HUES64 (cell line): ENCODE measurements around the gene RCAN1.

ENCODE experiments used
- H3K27ac ChIP-seq: 2 replicates; pipeline ENCODE4 v1.7.0; 2013; ENCODE audit warnings: low read depth, low read length, inconsistent platforms
- H3K27me3 ChIP-seq: 2 replicates; pipeline ENCODE4 v1.6.1; 2013; ENCODE audit warnings: mild to moderate bottlenecking, low read length; ENCODE audit not compliant: insufficient read depth
- H3K36me3 ChIP-seq: 2 replicates; pipeline ENCODE4 v1.6.1; 2013; ENCODE audit warnings: mild to moderate bottlenecking, low read length; ENCODE audit not compliant: insufficient read depth
- H3K4me1 ChIP-seq: 2 replicates; pipeline ENCODE4 v1.6.1; 2013; ENCODE audit warnings: mild to moderate bottlenecking, low read length, moderate library complexity; ENCODE audit not compliant: insufficient read depth
- H3K4me3 ChIP-seq: 2 replicates; pipeline ENCODE4 v1.5.1; 2013; ENCODE audit warnings: mild to moderate bottlenecking, low read length, moderate library complexity
- H3K9ac ChIP-seq: 2 replicates; pipeline ENCODE4 v1.6.1; 2013; ENCODE audit warnings: mild to moderate bottlenecking, low read depth, low read length
- H3K9me3 ChIP-seq: 2 replicates; pipeline ENCODE4 v1.6.1; 2013; ENCODE audit warnings: low read depth, low read length; ENCODE audit not compliant: insufficient read depth
- WGBS: fragments of 150-250, 120-280 bp; methylation state at CpG from one replicate; pipeline ENCODE4 v1.1.7; 2013; ENCODE audit warnings: missing lambda C conversion rate; 5-methylcytosine and 5-hydroxymethylcytosine counted together

Gene RCAN1

DNA sequence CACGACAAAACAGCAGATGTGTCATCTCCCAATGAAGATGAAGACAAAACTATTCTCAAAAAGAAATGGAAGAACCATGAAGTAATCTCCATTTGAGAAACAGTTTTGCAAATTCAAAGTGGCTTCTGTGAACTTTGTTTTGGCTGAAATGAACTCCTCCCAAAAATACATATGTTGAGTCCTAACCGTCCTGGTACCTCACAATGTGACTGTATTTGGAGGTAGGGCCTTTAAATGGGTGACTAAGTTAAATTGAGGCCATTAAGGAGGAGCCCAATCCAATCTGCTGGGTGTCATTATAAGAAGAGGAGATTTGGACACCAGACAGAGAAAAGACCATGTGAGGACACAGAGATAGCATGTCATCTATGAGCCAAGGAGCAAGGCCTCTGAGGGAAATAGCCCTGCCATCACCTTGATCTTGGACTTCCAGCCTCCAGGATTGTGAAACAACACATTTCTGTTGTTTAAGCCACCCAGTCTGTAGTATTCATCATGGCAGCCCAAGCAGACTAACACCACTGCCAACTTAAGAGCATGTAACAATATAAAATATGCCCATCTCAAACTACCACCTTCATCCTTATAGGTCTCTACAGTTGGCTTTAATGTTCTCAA lies 64.6 kb downstream of the RCAN1 start:
- peaks cover 10% of the 10 kb centered on the region; the same call in 1 of the 2 replicates for H3K9me3 ChIP-seq
- 52% methylated on average over 2 of the region's 2 CpGs for WGBS
- H3K4me1 ChIP-seq = peaks cover 19% of the 10 kb centered on the region; the same call in 1 of the 2 replicates
- H3K4me3 ChIP-seq = no peak overlapping the region
- H3K36me3 ChIP-seq = no peaks in the 10 kb centered on the region
- no peak overlapping the region for H3K27ac ChIP-seq
- H3K9ac ChIP-seq = no peak overlapping the region
- H3K27me3 ChIP-seq = no peaks in the 10 kb centered on the region

DNA sequence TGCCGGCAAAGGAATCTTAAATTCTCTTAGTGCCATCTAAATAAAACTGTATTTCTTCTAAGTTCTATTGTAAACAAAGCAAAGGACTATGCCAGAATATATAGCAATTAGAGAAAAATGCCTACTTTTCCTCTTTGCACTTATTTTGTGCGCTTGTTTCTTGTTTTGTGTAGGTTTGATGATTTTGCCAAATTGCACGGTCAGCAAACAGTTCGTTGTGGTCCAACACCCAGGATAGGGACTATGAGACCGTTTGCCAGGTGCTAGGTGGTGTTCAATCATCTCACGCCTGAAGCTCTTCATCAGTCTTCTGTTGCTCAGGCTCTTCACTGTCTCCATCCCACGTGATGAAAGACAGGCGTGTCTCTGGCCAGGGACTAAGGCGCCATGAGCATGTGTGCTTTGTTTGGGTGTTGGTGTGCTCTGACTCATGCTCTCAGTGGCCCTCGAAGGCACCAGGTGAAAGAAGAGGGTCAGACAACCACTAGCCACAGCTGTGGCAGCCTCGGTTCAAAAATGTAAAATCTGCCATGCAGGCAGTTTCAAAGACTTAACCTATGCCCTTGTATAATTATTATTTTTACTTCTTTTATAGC lies 66.0 kb downstream of the RCAN1 start:
- H3K27me3 ChIP-seq = no peaks in the 10 kb centered on the region
- H3K4me3 ChIP-seq = no peak overlapping the region
- no peak overlapping the region for H3K27ac ChIP-seq
- peaks cover 22% of the 10 kb centered on the region; the same call in 1 of the 2 replicates for H3K4me1 ChIP-seq
- no peaks in the 10 kb centered on the region for H3K36me3 ChIP-seq
- WGBS = 93% methylated on average over 11 of the region's 11 CpGs
- no peaks in the 10 kb centered on the region for H3K9me3 ChIP-seq
- H3K9ac ChIP-seq = no peak overlapping the region

- Histone ChIP-seq H3K27ac (no peak overlapping the region), H3K9ac (no peak overlapping the region), H3K4me1 (peaks cover 16% of the 10 kb centered on the region; the same call in 1 of the 2 replicates), H3K27me3 (no peaks in the 10 kb centered on the region), H3K4me3 (no peak overlapping the region), H3K36me3 (no peaks in the 10 kb centered on the region), H3K9me3 (no peaks in the 10 kb centered on the region)
- 98% methylated on average over 6 of the region's 6 CpGs for WGBS
Observed at GRCh38 chr21:34546542-34546941, 68.4 kb downstream of the RCAN1 start.

- H3K36me3 ChIP-seq = no peaks in the 10 kb centered on the region
- H3K27ac ChIP-seq = peak overlapping the region; percentile 28
- no peaks in the 10 kb centered on the region for H3K27me3 ChIP-seq
- H3K9ac ChIP-seq = no peak overlapping the region
- WGBS = 58% methylated on average over 10 of the region's 10 CpGs
- no peaks in the 10 kb centered on the region for H3K9me3 ChIP-seq
- H3K4me1 ChIP-seq = peaks cover 16% of the 10 kb centered on the region; the same call in 1 of the 2 replicates
- no peak overlapping the region for H3K4me3 ChIP-seq
Observed at GRCh38 chr21:34545079-34545884, 69.6 kb downstream of the RCAN1 start.

- Histone ChIP-seq H3K9ac (no peak overlapping the region), H3K4me1 (peaks cover 16% of the 10 kb centered on the region; the same call in 1 of the 2 replicates), H3K36me3 (no peaks in the 10 kb centered on the region), H3K9me3 (no peaks in the 10 kb centered on the region), H3K27me3 (no peaks in the 10 kb centered on the region), H3K27ac (no peak overlapping the region), H3K4me3 (no peak overlapping the region)
- 81% methylated on average over 7 of the region's 7 CpGs for WGBS
Observed at GRCh38 chr21:34544032-34544496, 70.8 kb downstream of the RCAN1 start.

DNA sequence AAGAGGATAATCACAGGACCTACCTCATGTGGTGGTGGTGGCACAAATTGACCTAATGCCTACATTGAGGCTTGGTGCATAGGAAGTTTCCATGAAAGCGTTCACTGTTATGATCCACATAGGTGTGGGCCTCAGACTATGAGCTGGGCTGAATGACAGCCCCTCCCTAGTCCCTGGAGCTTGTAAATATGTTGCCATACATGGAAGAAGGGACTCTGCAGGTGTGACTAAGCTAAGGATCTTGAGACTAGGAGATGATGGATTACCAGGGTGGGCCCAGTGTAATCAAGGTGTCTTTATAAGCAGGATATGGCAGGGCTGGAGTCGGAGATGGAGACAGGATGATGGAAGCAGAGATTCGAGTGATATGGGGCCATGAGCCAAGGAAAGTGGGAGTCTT lies 71.9 kb downstream of the RCAN1 start:
- Histone ChIP-seq H3K27me3 (no peaks in the 10 kb centered on the region), H3K4me1 (peaks cover 16% of the 10 kb centered on the region; the same call in 1 of the 2 replicates), H3K36me3 (no peaks in the 10 kb centered on the region), H3K27ac (no peak overlapping the region), H3K9me3 (no peaks in the 10 kb centered on the region), H3K4me3 (no peak overlapping the region), H3K9ac (no peak overlapping the region)
- 80% methylated on average over 3 of the region's 3 CpGs for whole genome bisulfite sequencing

GRCh38 chr21:34540206-34540605 lies 74.7 kb downstream of the RCAN1 start:
- no peak overlapping the region for H3K27ac ChIP-seq
- peaks cover 16% of the 10 kb centered on the region; the same call in 1 of the 2 replicates for H3K4me1 ChIP-seq
- H3K9me3 ChIP-seq = no peaks in the 10 kb centered on the region
- H3K4me3 ChIP-seq = no peak overlapping the region
- no peaks in the 10 kb centered on the region for H3K27me3 ChIP-seq
- H3K9ac ChIP-seq = no peak overlapping the region
- no peaks in the 10 kb centered on the region for H3K36me3 ChIP-seq
- 92% methylated on average over 5 of the region's 5 CpGs for whole genome bisulfite sequencing

- no peaks in the 10 kb centered on the region for H3K36me3 ChIP-seq
- H3K4me1 ChIP-seq = peaks cover 13% of the 10 kb centered on the region; the same call in 1 of the 2 replicates
- H3K27ac ChIP-seq = no peak overlapping the region
- H3K27me3 ChIP-seq = no peaks in the 10 kb centered on the region
- no peak overlapping the region for H3K4me3 ChIP-seq
- H3K9me3 ChIP-seq = no peaks in the 10 kb centered on the region
- 96% methylated on average over 1 of the region's 3 CpGs for WGBS
- H3K9ac ChIP-seq = no peak overlapping the region
Observed at GRCh38 chr21:34537838-34538237, 77.1 kb downstream of the RCAN1 start.

GRCh38 chr21:34536820-34537219 lies 78.1 kb downstream of the RCAN1 start:
- no peaks in the 10 kb centered on the region for H3K36me3 ChIP-seq
- H3K27me3 ChIP-seq = no peaks in the 10 kb centered on the region
- H3K9me3 ChIP-seq = no peaks in the 10 kb centered on the region
- no peak overlapping the region for H3K27ac ChIP-seq
- peaks cover 13% of the 10 kb centered on the region; the same call in 1 of the 2 replicates for H3K4me1 ChIP-seq
- WGBS = 65% methylated on average over 2 of the region's 2 CpGs
- H3K4me3 ChIP-seq = no peak overlapping the region
- no peak overlapping the region for H3K9ac ChIP-seq

- 89% methylated on average over 8 of the region's 8 CpGs for WGBS
- Histone ChIP-seq H3K4me1 (peaks cover 13% of the 10 kb centered on the region; the same call in 1 of the 2 replicates), H3K36me3 (no peaks in the 10 kb centered on the region), H3K9me3 (no peaks in the 10 kb centered on the region), H3K27ac (no peak overlapping the region), H3K9ac (no peak overlapping the region), H3K27me3 (no peaks in the 10 kb centered on the region), H3K4me3 (no peak overlapping the region)
Observed at GRCh38 chr21:34536311-34536710, 78.6 kb downstream of the RCAN1 start.

- Histone ChIP-seq H3K27ac (no peak overlapping the region), H3K36me3 (no peaks in the 10 kb centered on the region), H3K9ac (no peak overlapping the region), H3K4me1 (peaks cover 13% of the 10 kb centered on the region; the same call in 1 of the 2 replicates), H3K4me3 (no peak overlapping the region), H3K9me3 (no peaks in the 10 kb centered on the region), H3K27me3 (no peaks in the 10 kb centered on the region)
- WGBS = 94% methylated on average over 3 of the region's 3 CpGs
Observed at GRCh38 chr21:34535886-34536285, 79.0 kb downstream of the RCAN1 start.
